Limb (tissue), 2 donors: ENCODE results near the gene CCDC174.
"Not testable (repeated sequence)": the region's sequence is repeated elsewhere in the genome, so short reads cannot be mapped to it uniquely, and the experiment has no call there.

Experiments used
- DNase-seq, 2 donors: peaks; one replicate each; pipeline ENCODE4 v3.0.0-alpha.2; 2016; ENCODE audit errors: extremely low spot score in 2 of 2

The CCDC174 gene

DNA sequence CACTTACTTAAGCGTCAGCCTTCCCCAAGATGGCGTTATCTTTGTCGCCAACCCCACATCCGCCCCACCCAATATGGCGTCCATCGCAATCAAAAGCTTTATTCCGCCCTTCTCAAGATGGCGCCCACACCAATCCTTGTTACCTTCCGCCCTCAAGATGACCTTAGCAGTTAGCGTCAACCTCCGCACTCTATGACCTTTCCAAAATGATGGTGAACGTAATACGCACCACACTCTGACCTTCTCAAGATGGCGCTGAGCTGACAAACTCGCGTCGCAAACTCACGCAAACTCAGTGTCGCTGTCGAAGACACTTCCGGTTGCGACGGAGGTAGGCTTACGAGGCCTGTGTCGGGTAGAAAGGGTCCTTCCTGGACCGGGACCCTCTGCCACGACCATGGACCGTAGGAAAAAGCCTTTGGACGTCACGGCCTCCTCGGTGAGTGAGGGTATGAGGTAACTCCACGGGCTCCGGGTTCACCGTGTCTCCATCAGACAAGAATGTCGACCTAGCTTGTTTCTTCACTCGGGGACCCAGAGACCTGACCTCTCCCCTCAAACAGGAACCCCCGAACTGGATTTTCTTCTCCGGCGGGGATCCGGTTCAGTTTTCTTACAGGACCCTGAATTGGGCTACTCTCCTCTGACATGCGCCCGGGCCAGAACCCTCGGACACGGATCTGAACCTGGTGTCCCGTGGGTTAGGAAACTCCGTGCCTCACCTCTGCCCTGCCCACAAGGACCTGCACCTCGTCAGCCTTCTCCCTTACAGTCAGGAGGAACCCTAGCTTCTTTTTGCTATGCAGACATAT is at the start of gene CCDC174:
CCDC174 (plus strand) TSS at position 323 of the 812 bp plus-strand sequence; CDS start at position 398, 75 bp downstream.
- peak; percentile 95 to 99 for DNase-seq

DNA sequence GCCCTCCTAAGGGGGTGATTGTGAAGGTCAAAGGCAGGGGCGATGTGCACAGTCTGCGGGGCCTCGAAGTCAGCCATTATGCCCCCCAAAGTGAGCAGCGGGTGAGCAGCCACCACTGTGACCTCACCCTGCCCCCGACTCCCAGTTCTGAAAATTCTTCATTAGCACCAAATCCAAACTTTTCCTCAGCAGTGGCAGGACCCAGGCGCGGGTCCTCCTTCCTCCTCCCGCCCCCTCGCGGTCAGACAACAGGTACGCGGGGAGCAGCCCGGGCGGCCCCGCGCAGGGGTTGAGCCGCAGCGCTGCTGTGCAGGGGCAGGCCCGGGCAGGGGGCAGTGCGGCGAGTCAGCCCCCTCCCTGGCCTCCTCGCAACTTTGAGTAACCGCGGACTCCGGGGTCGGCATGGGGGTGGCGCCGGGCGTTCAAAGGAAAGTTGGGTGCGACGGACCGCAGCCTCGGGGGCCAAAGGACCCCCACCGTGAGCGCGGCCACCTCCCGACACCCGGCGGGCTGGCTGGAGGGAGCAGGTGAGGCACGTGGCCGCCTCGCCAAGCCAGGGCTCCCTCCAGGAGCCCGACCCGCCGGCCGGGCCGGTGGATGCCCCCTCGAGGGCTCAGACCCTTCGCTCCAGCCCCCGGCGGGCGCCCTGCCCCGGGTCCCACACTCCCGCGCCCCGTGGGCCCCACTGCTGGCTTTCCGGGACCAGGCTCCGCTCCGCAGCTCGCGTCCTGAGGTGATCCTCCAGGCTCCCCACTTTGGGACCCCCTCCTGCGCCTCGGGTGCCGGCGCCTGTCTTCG is 49.4 kb upstream of the CCDC174 start:
- DNase-seq: no peak

DNA sequence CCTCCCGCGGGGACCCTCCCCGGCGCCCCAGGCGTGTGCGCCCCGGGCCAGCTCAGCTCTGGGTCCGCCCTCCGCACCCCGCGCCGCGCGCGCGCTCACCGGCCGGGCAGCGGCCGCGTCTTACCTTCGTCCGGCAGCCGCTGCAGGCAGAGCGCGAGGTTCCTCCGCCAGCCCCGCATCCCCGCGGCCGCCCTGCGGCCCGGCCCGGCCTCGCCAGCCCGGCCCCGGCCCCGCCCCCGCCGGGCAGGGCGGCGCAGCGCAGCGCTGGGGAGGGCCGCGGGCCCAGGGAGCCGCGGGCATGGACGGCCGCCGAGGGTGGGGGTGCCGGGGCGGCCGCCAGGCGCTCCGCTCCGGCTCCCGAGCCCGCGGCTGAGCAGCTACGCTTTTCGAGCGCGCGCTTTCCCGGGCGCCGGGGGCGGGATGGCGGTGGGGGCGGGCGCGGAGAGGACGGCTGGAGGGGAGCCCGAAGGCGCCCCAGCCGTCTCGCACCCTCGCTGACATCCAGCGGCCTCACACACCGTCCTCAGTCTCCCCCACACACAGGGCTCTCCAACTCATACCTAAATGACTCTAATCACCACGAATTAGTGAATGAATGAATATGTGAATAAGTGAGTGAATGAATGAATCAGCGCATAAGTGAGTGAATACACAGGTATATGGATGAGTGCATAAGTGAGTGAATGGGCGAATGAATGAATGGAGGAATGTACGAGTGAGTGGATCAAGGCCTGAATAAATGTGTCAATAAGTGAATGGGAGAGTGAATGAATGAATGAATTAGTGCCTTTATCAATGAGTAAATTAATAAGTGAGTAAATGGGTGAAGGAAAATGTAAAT is 48.5 kb upstream of the CCDC174 start:
- DNase-seq: no peak

DNA sequence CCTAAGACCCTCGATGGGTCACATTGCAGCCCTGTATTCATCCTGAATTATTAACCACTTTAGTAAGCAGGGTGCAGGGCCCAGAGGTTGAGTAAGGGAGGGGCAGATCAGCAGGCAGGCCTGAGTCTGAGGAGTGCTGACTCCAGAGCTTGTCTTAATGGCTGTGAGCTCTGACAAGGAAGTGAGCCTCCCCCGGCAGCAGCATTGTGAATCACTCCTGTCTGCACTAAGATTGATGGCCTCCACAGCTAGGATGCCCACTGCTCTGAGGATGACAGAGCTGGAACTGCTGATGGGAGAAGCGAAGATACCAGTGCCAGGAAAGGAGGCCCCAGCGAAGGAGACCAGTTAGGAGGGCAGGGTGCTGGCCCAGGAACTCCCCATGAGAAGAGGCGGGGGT is 46.5 kb upstream of the CCDC174 start:
- no peak for DNase-seq

DNA sequence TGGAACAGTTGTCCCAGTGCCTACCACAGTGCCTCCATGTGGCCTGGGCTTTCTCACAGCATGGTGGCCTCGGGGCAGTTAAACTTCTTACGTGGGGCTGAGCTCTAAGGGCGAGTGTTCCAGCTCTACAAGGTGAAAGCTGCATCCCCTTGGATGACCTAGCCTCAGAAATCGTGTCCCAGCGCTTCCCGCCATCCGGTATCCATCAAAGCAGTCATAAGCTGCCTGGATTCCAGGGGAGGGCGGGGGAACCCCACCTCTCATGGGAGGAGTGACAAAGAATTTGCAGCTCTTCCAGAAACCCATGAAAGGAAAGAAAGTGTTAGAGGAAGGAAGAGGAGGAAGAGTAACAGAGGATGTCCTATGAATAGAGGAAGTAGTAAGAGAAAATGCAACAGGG is 45.8 kb upstream of the CCDC174 start:
- DNase-seq: no peak

DNA sequence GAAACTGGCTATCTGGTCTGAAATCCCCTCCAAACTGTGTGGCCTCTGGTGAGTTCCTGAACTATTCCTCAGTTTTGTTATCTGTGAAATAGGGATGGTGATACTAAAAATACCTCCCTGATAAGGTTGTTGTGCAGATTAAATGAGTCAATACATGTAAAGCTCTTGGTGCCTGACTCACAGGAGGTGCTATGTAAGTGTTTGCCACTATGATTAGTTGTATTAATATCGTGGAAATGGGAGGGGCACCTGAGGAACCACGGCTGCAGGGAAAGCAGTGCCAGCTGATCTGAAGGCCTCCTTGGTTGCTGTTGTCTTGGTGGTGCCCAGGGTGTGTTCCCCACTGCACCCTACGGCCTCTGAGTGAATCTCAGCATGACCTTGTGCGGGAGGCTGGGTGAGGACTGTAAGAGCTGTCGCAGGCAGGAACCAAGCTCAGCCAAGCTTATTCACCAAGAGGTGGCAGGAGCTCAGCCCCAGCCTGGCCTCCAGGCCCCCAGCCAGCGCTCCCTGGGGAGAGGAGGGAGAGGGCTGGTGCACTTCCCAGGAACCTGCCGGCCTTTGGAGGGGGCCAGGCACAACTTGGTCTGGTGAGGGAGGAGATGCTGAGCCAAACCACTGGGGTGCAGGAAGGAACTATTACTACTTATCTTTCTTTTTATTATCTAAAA is 44.8 kb upstream of the CCDC174 start:
- no peak for DNase-seq

DNA sequence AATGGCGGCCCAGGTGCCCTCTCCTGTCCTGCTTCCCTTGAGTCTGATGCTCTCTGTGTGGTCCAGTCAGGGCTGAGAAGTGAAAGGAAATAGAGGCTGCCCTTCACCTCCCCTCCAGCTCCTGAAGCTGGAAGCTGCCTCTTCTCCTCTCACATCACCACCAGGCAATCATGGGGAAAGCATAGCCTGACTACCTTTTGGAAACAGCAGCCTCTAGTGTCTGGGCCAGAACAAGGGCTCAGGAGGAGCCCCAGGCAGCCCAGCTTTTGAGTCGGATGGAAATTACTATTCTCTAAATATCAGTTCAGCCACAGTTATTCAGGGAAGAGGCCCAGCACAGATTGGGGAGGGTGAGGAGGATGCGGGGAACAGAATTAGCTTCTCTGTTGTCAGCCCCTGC is 43.3 kb upstream of the CCDC174 start:
- no peak for DNase-seq

DNA sequence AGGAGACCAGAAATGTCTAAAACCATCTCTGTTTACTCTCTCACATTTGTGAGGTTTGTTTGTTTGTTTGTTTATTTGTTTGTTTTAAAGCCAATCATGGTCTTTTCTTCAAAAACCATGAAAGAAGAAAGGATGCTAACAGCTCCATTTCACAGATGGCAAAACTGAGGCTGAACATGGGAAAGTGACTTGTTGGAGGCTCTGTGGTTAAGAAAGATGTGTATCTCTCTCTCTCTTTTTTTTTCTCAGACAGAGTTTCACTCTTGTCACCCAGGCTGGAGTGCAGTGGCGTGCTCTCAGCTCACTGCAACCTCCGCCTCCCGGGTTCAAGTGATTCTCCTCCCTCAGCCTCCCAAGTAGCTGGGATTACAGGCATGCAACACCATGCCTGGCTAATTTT is 42.5 kb upstream of the CCDC174 start:
- not testable (repeated sequence) for DNase-seq

DNA sequence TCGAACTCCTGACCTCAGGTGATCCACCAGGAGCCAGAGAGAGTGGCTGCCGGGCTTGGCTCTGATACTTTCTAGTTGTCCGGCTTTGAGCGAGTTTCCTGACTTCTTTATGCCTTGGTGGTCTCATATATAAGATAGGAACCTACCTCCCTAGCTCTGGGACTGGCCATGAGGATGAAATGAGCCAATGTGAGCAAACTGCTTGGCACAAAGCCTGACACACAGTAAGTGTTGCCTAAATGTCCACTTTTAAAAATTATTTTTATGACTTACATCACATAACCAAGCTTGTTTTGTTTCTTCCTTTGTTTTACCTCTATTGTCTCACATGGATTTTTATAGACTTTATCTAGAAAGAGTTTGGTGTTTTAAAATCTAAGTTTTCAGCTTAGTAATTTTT is 42.1 kb upstream of the CCDC174 start:
- DNase-seq: no peak

DNA sequence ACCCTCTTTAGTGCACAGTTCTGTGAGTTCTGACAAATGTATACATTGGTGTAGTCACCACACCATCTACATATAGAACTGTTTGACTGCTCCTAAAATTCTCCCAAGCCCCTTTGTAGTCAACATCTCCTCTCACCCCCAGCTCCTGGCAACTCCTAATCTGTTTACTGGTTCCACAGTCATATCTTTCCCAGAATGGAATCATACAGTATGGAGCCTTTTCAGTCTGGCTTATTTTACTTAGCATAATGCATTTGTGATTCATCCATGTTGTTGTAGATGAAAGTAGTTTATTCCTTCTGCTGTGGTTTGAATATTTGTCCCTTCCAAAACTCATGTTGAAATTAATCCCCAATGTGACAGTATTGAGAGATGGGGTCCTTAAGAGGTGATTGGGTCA is 41.6 kb upstream of the CCDC174 start:
- DNase-seq: no peak

DNA sequence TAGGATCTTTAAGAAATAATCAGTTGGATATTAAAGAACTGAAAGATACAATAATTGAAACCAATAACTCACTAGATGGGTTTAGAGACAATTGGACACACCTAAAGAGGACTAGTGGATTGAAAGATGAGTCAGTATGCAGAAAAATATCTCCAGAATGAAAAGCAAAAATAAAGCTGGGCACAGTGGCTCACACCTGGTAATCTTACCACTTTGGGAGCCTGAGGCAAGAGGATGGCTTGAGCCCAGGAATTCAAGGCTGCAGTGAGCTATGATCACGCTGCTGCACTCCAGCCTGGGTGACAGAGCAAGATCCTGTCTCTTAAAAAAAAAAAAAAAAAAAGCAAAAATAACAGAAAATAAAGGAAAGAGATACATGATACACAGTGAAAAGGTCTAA is 37.4 kb upstream of the CCDC174 start:
- no peak for DNase-seq

DNA sequence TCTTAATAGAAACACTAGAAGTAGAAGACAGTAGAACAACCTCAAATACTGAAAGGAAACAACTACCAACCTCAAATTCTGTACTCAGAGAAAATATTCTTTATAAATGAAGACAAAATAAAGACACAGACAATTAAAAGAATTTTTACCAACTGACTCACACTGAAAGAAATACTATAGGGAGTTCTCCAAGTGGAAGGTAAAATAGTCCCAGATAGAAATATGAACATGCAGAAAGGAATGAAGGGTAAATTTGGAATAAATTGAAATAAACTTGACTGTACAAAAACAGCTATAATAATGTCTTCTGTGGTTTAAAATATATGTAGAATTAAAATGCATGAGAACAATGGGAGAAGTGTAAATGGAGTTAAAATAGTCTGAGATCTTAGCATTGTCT is 36.7 kb upstream of the CCDC174 start:
- no peak for DNase-seq

DNA sequence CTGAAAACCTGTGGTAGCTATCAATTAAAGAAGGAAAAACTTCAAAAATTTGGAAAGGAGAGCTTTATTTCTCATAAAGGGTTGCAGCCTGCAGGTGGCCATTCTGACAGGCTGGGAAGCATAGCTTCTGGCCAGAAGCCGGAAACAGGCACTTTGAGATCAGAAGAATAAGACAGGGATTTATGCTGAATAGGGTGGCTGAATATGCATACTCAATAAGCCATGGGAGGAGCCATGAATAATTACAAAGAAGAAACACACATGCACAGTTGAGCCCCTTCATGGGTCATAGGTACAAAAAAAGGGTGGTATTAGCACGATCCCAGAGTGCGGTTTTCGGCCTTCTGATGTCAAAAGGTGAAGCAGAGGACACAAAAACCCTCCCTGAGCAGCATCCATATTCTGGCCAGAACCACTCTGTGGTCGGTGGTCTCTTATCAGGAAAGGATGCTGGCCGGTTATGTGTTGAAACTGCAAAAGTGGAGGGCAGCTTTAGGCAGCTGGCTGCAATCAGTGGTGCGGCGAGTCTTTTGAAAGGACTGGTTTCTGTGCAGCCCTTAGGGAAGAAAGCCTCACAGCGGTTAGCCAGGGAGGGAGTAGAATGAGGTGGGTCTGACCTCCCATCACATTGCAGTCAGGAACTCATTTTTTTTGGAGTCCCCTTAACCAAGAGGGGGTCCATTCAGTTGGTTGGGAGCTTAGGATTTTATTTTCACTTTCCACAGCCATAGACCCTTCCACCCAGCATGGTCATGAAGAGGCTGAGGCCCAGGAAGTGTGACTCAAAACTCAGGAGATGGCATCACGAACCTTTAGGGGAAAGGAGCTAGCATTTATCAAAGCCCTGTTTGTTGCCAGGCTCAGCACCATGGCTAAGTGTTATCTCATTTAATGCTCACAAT is 34.7 kb upstream of the CCDC174 start:
- no peak for DNase-seq

DNA sequence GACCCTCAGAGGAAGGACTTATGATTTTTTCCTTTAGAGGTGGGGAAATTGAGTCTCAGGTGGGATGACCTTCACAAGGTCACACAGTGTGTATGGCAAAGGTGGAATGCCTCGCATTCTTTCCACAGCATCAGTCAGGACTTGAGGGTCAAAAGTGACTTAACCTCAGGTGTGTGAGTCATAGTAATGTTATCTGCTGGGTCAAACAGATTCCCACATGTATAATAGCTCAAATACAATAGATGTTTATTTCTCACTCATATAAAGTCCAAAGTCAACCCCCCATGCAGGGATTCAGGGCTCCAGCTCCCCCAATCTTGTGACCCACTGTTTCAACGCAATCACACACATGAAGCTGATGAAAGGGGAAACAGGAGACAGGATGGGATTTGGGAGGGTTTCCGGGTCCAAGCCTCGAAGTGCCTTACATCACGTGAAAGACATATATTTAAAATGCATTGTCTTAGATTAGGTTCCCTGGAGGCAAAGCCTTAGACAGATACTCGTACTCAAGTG is 34.0 kb upstream of the CCDC174 start:
- no peak for DNase-seq

DNA sequence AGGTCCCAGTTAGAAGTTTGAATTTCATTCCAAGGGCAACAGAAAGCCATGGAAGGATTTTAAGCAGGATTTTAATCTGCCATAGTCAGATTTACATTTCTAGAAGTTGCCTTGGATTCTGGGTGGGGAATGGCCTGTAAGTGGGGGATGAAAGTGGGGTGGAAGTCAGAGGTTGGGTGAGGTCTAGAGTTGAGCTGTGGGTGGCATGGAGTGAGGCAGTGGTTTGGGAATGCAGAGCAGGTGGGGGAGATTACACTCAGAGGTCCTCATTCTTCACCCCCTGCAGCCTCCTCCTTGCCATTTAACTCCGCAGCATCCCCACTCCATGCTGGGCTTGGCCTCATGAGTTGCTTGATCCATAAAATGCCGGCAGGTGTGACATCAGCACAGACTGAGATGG is 32.0 kb upstream of the CCDC174 start:
- DNase-seq: no peak

DNA sequence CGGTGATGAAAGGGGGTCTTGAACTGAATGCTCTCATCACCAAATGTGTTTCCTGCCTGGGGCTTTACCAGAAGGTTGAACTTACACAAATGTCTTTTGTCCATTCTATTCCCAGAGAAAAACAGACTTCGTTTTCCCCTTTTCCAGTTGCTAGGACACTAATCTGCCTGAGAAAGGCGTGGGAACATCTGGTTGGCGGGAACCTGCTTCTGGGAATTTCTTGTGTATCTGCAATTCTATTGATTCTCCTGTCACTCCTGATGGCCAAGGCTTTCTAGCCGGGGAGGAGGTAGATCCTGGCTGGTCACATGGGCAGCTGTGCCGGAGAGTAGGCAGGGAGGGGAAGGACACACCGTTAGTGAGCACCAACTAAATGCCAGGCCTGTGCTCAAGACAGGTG is 31.1 kb upstream of the CCDC174 start:
- peak in 1 of 2 donors; percentile 19 for DNase-seq

DNA sequence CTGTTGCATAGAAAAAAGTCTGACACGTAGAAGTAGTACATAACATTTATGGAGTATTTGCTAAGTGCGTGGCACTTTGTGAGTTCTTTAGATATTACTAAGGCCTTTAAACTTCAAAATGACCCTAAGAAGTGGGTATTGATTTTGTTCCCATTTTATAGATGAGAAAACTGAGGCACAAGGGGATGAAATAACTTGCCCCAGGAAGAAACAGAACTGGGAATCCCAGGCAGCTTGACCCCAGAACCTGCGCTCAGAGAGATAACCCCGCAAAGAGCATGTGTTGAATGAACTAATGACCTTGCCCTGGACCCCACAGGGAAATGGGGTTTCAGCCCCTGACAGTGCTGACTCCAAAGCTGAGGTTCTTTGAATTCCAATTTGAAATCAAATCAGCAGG is 30.5 kb upstream of the CCDC174 start:
- DNase-seq: no peak

DNA sequence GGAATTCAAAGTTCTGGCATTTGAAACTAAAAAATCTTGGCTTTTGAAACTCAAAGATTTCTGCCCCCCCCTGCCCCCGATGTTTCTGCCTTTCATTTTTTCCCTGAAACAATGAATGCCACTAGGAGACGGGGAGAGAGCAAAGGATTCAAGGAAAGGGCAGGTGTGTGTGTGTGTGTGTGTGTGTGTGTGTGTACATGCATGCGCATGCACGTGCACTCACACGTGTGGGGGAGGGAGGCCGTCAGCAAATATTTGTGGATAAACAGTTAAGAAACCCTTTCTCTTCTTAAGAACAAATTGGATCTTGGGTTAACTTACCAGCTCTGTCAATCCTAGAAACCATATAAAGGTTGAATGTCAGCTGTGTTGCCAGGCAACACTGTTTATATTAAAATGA is 29.2 kb upstream of the CCDC174 start:
- DNase-seq: no peak

DNA sequence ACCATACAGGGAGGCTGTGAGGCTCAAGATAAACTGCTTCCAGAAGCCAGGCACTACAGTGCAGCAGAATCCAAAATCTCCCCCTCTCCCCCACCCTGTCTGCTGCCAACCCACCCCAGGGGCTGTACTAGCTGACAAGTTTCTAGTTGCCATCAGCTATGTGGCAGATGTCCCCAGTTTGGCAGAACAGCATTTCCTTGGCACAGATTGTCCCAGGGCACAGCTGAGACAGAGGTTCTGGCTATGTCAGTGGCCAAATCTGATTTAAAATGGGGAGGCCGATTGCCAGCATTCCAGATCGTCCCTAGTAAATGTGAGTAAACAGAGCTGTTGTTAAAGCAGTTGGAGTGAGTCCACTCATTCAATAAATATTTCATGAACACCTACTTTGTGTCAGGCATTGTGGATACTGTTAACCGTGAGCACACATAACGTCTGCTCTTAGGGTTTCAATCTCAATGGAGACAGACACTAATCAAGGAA is 28.0 kb upstream of the CCDC174 start:
- DNase-seq: no peak

DNA sequence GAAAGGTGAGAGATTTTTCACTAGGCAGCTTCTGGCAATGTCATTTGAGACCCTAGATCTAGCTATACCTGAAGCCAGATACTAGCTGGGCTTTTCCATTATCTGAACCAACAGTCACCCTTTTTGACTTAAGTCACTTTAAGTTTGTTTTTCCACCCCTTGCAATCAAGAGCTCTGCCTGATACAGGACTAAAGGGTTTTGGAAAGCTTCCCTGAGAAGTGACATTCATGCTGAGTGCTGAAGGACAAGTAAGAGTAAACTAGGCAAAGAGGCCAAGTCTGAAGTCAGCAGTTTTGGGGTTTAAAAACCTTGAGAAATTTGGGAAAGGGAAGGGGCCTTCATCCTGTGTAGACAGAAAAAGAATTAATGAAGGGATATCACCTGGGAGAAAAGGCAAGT is 27.1 kb upstream of the CCDC174 start:
- no peak for DNase-seq
